H1 (cell line): ENCODE measurements around the gene HBD. TPM values are rescaled to one million over a fixed set of nuclear protein-coding genes. Genes with fewer than 3 reads are reported as not detected.

Experiments
- CTCF ChIA-PET: fragments of 300-600 bp; sonication (Branson Sonifier 250); formaldehyde crosslinking; loops from one replicate; lab custom pipeline; 2021; ENCODE audit not compliant: partially characterized antibody; lab: Charles Lee
- POLR2A ChIA-PET: fragments of 300-600 bp; sonication (Branson Sonifier 250); formaldehyde crosslinking; loops from one replicate; lab custom pipeline; 2021; ENCODE audit warnings: inconsistent platforms; ENCODE audit not compliant: partially characterized antibody; lab: Charles Lee
- DNase-seq, 2 experiments: peaks; one replicate each; pipeline versions ENCODE4 v3.0.0 to v3.0.0-alpha.2; 2010 to 2022; ENCODE audit warnings: low spot score in 2 of 2, low read depth in 1 of 2, mixed read lengths in 1 of 2
- FAIRE-seq: peaks from 2 replicates; lab custom pipeline; 2011; peaks lifted over from hg19 to GRCh38; lab: Jason Lieb, UNC
- H2AFZ ChIP-seq: 2 replicates; pipeline ENCODE4 v1.8.1; 2012; ENCODE audit warnings: low read length, inconsistent platforms
- H2AK5ac ChIP-seq: 2 replicates; pipeline ENCODE4 v1.6.1; 2013; ENCODE audit warnings: low read depth, low read length
- H2BK120ac ChIP-seq: replicated peaks from 2 replicates; pipeline ENCODE3; 2013; ENCODE audit warnings: low read depth, low read length, inconsistent platforms
- H2BK12ac ChIP-seq: 2 replicates; pipeline ENCODE4 v1.6.1; 2013; ENCODE audit warnings: low read depth, low read length
- H2BK15ac ChIP-seq: 2 replicates; pipeline ENCODE4 v1.6.1; 2013; ENCODE audit warnings: low read length
- H2BK20ac ChIP-seq: 2 replicates; pipeline ENCODE4 v1.6.1; 2013; ENCODE audit warnings: low read length
- H2BK5ac ChIP-seq: 2 replicates; pipeline ENCODE4 v1.6.1; 2013; ENCODE audit warnings: low read depth, low read length
- H3K14ac ChIP-seq: 2 replicates; pipeline ENCODE4 v1.6.1; 2013; ENCODE audit warnings: inconsistent platforms; ENCODE audit not compliant: insufficient read length
- H3K18ac ChIP-seq: 2 replicates; pipeline ENCODE4 v1.6.1; 2013; ENCODE audit warnings: low read length; ENCODE audit errors: extremely low read depth
- H3K23ac ChIP-seq: 2 replicates; pipeline ENCODE4 v1.6.1; 2013; ENCODE audit warnings: inconsistent platforms; ENCODE audit not compliant: insufficient read length
- H3K23me2 ChIP-seq: 2 replicates; pipeline ENCODE4 v1.6.1; 2013; ENCODE audit warnings: low read depth, low read length
- H3K27ac ChIP-seq: 2 replicates; pipeline ENCODE4 v1.6.1; 2011; ENCODE audit warnings: low read depth, low read length, inconsistent platforms
- H3K27me3 ChIP-seq, 4 experiments: replicated peaks in 1 of 4; 1 replicate in 1 of 4; 2 replicates in 3 of 4; pipeline versions ENCODE4 v1.6.1 to v1.8.1; 2011 to 2013; ENCODE audit warnings: low read length in 3 of 4, mild to moderate bottlenecking in 3 of 4, inconsistent platforms in 2 of 4, mixed read lengths in 2 of 4, moderate library complexity in 1 of 4; ENCODE audit not compliant: control insufficient read depth in 3 of 4, insufficient read depth in 3 of 4; ENCODE audit errors: extremely low read depth in 1 of 4
- H3K36me3 ChIP-seq, 4 experiments: 2 replicates each; pipeline versions ENCODE4 v1.6.1 to v1.8.1; 2011 to 2013; ENCODE audit warnings: mild to moderate bottlenecking in 4 of 4, low read length in 3 of 4, moderate library complexity in 2 of 4, control low read depth in 1 of 4, inconsistent platforms in 1 of 4; ENCODE audit not compliant: insufficient read depth in 4 of 4, control insufficient read depth in 2 of 4
- H3K4ac ChIP-seq: replicated peaks from 2 replicates; pipeline ENCODE3; 2013; ENCODE audit warnings: low read length, low read depth, mixed read lengths, inconsistent platforms; ENCODE audit not compliant: insufficient read length
- H3K4me1 ChIP-seq, 4 experiments: replicated peaks in 1 of 4; 1 replicate in 1 of 4; 2 replicates in 3 of 4; pipeline versions ENCODE4 v1.6.1 to v1.8.1; 2011 to 2013; ENCODE audit warnings: low read length in 3 of 4, inconsistent platforms in 2 of 4, mixed read lengths in 1 of 4; ENCODE audit not compliant: insufficient read depth in 4 of 4, control insufficient read depth in 3 of 4
- H3K4me2 ChIP-seq, 2 experiments: 2 replicates each; pipeline versions ENCODE4 v1.6.1 to v1.8.1; 2011 to 2013; ENCODE audit warnings: low read depth in 2 of 2, low read length in 2 of 2, control low read depth in 1 of 2, inconsistent platforms in 1 of 2, mild to moderate bottlenecking in 1 of 2; ENCODE audit not compliant: insufficient read depth in 1 of 2
- H3K4me3 ChIP-seq, 4 experiments: fragments of 200-600, 300-600 bp in 1 of 4; sonication (generic), shearing (Covaris generic), sonication (Bioruptor Twin) in 1 of 4; 2 replicates each; pipeline versions ENCODE4 v1.5.1 to v1.8.1; 2011 to 2016; ENCODE audit warnings: low read length in 4 of 4, low read depth in 3 of 4, control low read depth in 2 of 4, inconsistent platforms in 2 of 4, mild to moderate bottlenecking in 2 of 4, mixed read lengths in 1 of 4, moderate library complexity in 1 of 4; ENCODE audit not compliant: insufficient read depth in 2 of 4; ENCODE audit errors: extremely low read depth in 1 of 4
- H3K56ac ChIP-seq: replicated peaks from 2 replicates; pipeline ENCODE3; 2013; ENCODE audit warnings: low read depth, mild to moderate bottlenecking, mixed read lengths, low read length, inconsistent platforms; ENCODE audit not compliant: insufficient read length
- H3K79me1 ChIP-seq: 2 replicates; pipeline ENCODE4 v1.6.1; 2013; ENCODE audit warnings: low read depth, low read length, control low read depth
- H3K79me2 ChIP-seq, 2 experiments: 2 replicates each; pipeline versions ENCODE4 v1.6.1 to v1.8.1; 2012 to 2013; ENCODE audit warnings: low read length in 2 of 2, mild to moderate bottlenecking in 2 of 2, inconsistent platforms in 1 of 2; ENCODE audit not compliant: insufficient read depth in 2 of 2, control insufficient read depth in 1 of 2
- H3K9ac ChIP-seq, 4 experiments: replicated peaks in 1 of 4; 1 replicate in 1 of 4; 2 replicates in 3 of 4; pipeline versions ENCODE4 v1.6.1 to v1.8.1; 2011 to 2013; ENCODE audit warnings: low read depth in 3 of 4, low read length in 3 of 4, control low read depth in 2 of 4, mild to moderate bottlenecking in 2 of 4, moderate library complexity in 2 of 4, inconsistent platforms in 1 of 4; ENCODE audit errors: extremely low read depth in 1 of 4
- H3K9me3 ChIP-seq, 2 experiments: 2 replicates each; pipeline versions ENCODE4 v1.6.1 to v1.8.1; 2012 to 2013; ENCODE audit warnings: mild to moderate bottlenecking in 2 of 2, moderate library complexity in 2 of 2, control low read depth in 1 of 2, inconsistent platforms in 1 of 2, low read depth in 1 of 2, low read length in 1 of 2, mixed read lengths in 1 of 2; ENCODE audit not compliant: insufficient read depth in 2 of 2
- H4K20me1 ChIP-seq, 2 experiments: replicated peaks in 1 of 2; 2 replicates each; pipeline versions ENCODE3 to v1.8.1; 2011 to 2013; ENCODE audit warnings: inconsistent platforms in 2 of 2, low read length in 2 of 2, mild to moderate bottlenecking in 1 of 2; ENCODE audit not compliant: insufficient read depth in 2 of 2, control insufficient read depth in 1 of 2
- H4K5ac ChIP-seq: 2 replicates; pipeline ENCODE4 v1.6.1; 2013; ENCODE audit warnings: low read length, low read depth, mixed read lengths, inconsistent platforms; ENCODE audit not compliant: insufficient read length
- H4K8ac ChIP-seq: 2 replicates; pipeline ENCODE4 v1.8.0; 2013; ENCODE audit warnings: mild to moderate bottlenecking, moderate library complexity, low read length, inconsistent platforms; ENCODE audit not compliant: insufficient read depth; ENCODE audit errors: extremely low read depth
- H4K91ac ChIP-seq: replicated peaks from 2 replicates; pipeline ENCODE3; 2013; ENCODE audit warnings: low read length, mixed read lengths, inconsistent platforms; ENCODE audit not compliant: insufficient read length
- CHD2 ChIP-seq: IDR thresholded peaks from 2 replicates; pipeline ENCODE4 v1.6.1; 2012; ENCODE audit warnings: low read length, improper control_type of control experiment
- KDM1A ChIP-seq: fragments of 200-600, 300-600 bp; sonication (generic); IDR thresholded peaks from 2 replicates; pipeline ENCODE4 v1.7.1; 2016; ENCODE audit warnings: mild to moderate bottlenecking, low read length, borderline replicate concordance
- KDM4A ChIP-seq: IDR thresholded peaks from one replicate; pipeline ENCODE4 v1.7.1; 2012; ENCODE audit warnings: low read depth, mild to moderate bottlenecking, moderate library complexity, low read length, inconsistent platforms; ENCODE audit not compliant: severe bottlenecking
- POLR2A ChIP-seq, 2 experiments: IDR thresholded peaks; 1 replicate in 1 of 2; 2 replicates in 1 of 2; pipeline ENCODE4 v1.6.1; 2011; ENCODE audit warnings: low read depth in 2 of 2, low read length in 2 of 2, mild to moderate bottlenecking in 2 of 2; ENCODE audit errors: control extremely low read depth in 1 of 2
- RXRA ChIP-seq: IDR thresholded peaks from 2 replicates; pipeline ENCODE4 v1.6.1; 2011; ENCODE audit warnings: low read depth, mild to moderate bottlenecking, low read length, moderate library complexity; ENCODE audit not compliant: insufficient read depth
- SAP30 ChIP-seq: fragments of 300-600 bp; sonication (generic); IDR thresholded peaks from 2 replicates; pipeline ENCODE4 v1.7.1; 2012; ENCODE audit warnings: low read length, moderate library complexity, mild to moderate bottlenecking, inconsistent platforms; ENCODE audit not compliant: insufficient read depth, insufficient replicate concordance
- SIRT6 ChIP-seq: IDR thresholded peaks from one replicate; pipeline ENCODE4 v1.7.1; 2012; ENCODE audit warnings: low read length, inconsistent platforms
- WGBS, 2 experiments: shearing (Covaris generic) in 1 of 2; methylation state at CpG; one replicate each; pipeline versions ENCODE4 v1.1.6 to v1.1.7; 2013 to 2015; ENCODE audit warnings: low lambda C conversion rate in 2 of 2, mixed read lengths in 2 of 2, inconsistent platforms in 1 of 2, low coverage in 1 of 2, missing lambda C conversion rate in 1 of 2; ENCODE audit not compliant: insufficient replicate concordance in 2 of 2, insufficient coverage in 1 of 2, insufficient read length in 1 of 2; ENCODE audit errors: extremely low coverage in 1 of 2, missing lambda C conversion rate in 1 of 2; 5-methylcytosine and 5-hydroxymethylcytosine counted together
- polyA plus RNA-seq, 7 experiments: library from polyadenylated mRNA; depleted of rRNA in 3 of 7; stranded (reverse) in 5 of 7; unstranded in 2 of 7; fragments of >200 nt in 5 of 7; fragments of 200-250 nt in 2 of 7; gene quantifications; 1 replicate in 5 of 7; 2 replicates in 1 of 7; 4 replicates in 1 of 7; pipeline versions ENCODE4 v1.2.1 to v1.2.3, GENCODE V29; 2011 to 2013; ENCODE audit warnings: missing spikeins in 2 of 7, mixed read lengths in 2 of 7
- total RNA-seq: library from RNA; stranded (reverse); fragmentation: NEBNext Ultra II Directional; extraction: Animal tissue kit (Norgen Biotek cat#: 25700); gene quantifications from 2 replicates; pipeline ENCODE4 v1.2.1, GENCODE V29; 2021

HBD gene
- total and polyA plus RNA-seq, 2 of the 8 experiments (the other 6 are each of a cell fraction or from before 2014, with no cell fraction given) = not detected

- no peak overlapping the region for H2BK5ac ChIP-seq
- no peaks in the 10 kb centered on the region for H3K27me3 ChIP-seq
- no peak overlapping the region for H3K56ac ChIP-seq
- H2BK120ac ChIP-seq = no peak overlapping the region
- H4K5ac ChIP-seq = no peak overlapping the region
- DNase-seq (no peak), FAIRE-seq (no peak)
- H3K4me1 ChIP-seq = no peaks in the 10 kb centered on the region
- no peak overlapping the region for H3K4me2 ChIP-seq
- TF ChIP-seq SIRT6 = no peak
- TF ChIP-seq KDM1A = no peak
- no peak for TF ChIP-seq KDM4A
- no peak for TF ChIP-seq CHD2
- TF ChIP-seq SAP30 = no peak
- TF ChIP-seq RXRA = no peak
- TF ChIP-seq POLR2A (IDR thresholded peaks at IDR 0.05; ENCODE audit: control extremely low read depth in 1 of 2, low read depth in 2 of 2, low read length in 2 of 2) = no peak
- TF ChIP-seq, all 59 proteins: peak for 0
- no peak overlapping the region for H4K8ac ChIP-seq
- H3K23me2 ChIP-seq = no peaks in the 10 kb centered on the region; the same call in 1 of the 2 replicates
- no peak overlapping the region for H2BK15ac ChIP-seq
- H3K14ac ChIP-seq = no peak overlapping the region
- no peak overlapping the region for H3K27ac ChIP-seq
- 94 to 100% methylated on average over 1 of the region's 1 CpG for WGBS, 2 experiments
- H2AFZ ChIP-seq = no peak overlapping the region
- CTCF ChIA-PET = interaction anchor here (1.7 kb wide), 1 partner anchor 10 kb away, joined by 4 read pairs; no protein-coding TSS in a partner anchor
- no peaks in the 10 kb centered on the region for H4K20me1 ChIP-seq
- H3K4me3 ChIP-seq = no peak overlapping the region
- H3K18ac ChIP-seq = no peak overlapping the region
- no peak overlapping the region for H3K23ac ChIP-seq
- POLR2A ChIA-PET = no interaction called here
- H3K36me3 ChIP-seq = no peaks in the 10 kb centered on the region
- no peaks in the 10 kb centered on the region for H3K79me2 ChIP-seq
- no peaks in the 10 kb centered on the region for H3K9me3 ChIP-seq
- H3K4ac ChIP-seq = no peak overlapping the region
- H3K9ac ChIP-seq = no peak overlapping the region
- H3K79me1 ChIP-seq = no peaks in the 10 kb centered on the region
- H4K91ac ChIP-seq = no peak overlapping the region
- H2AK5ac ChIP-seq = no peak overlapping the region
- no peak overlapping the region for H2BK20ac ChIP-seq
- no peak overlapping the region for H2BK12ac ChIP-seq
These were observed 4.0 kb downstream of the HBD start for GRCh38 chr11:5230266-5230665.
